Colon (tissue), 2 donors: ENCODE results near the gene FAM167B.

Experiments used
- FAIRE-seq: peaks from 2 replicates; lab custom pipeline; 2012; peaks lifted over from hg19 to GRCh38; lab: Jason Lieb, UNC
- donor health status: control.
- donor health status: control.

Gene FAM167B

GRCh38 chr1:32223683-32224082 lies 23.3 kb upstream of the FAM167B start:
- no peak for FAIRE-seq

GRCh38 chr1:32224285-32224684 lies 22.7 kb upstream of the FAM167B start:
- no peak for FAIRE-seq

- FAIRE-seq = no peak
These were observed 18.3 kb upstream of the FAM167B start for GRCh38 chr1:32228771-32229170.

GRCh38 chr1:32231843-32232432 lies 15.1 kb upstream of the FAM167B start:
- no peak for FAIRE-seq

GRCh38 chr1:32232558-32233304 lies 14.3 kb upstream of the FAM167B start:
- no peak for FAIRE-seq

- no peak for FAIRE-seq
These were observed 12.2 kb upstream of the FAM167B start for GRCh38 chr1:32234792-32235191.

- FAIRE-seq = no peak
These were observed 7.7 kb upstream of the FAM167B start for GRCh38 chr1:32239337-32239736.

DNA sequence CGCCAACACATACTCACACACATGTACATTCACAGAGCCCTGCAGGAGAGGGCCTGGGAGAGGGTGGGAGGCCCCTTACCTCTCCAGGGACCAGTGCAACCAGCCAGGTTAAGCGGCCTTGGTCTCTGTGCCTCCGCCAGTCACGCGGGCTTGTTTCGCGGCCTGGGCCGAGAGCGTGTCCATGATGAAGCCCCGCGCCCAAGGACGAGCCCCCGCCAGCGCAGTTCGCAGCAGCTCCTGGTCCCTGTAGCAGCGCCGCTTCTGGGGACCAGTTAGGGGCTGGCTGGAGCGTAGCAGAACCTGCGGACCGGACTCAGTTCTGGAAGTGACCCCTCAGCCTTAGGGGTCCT lies 7.3 kb upstream of the FAM167B start:
- no peak for FAIRE-seq

- no peak for FAIRE-seq
These were observed 6.7 kb upstream of the FAM167B start for GRCh38 chr1:32240140-32240951.

GRCh38 chr1:32241001-32241763 lies 5.8 kb upstream of the FAM167B start:
- FAIRE-seq = no peak

GRCh38 chr1:32242341-32242851 lies 4.6 kb upstream of the FAM167B start:
- FAIRE-seq = no peak

- FAIRE-seq = no peak
These were observed 430 bp downstream of the FAM167B start for GRCh38 chr1:32247452-32247851.

DNA sequence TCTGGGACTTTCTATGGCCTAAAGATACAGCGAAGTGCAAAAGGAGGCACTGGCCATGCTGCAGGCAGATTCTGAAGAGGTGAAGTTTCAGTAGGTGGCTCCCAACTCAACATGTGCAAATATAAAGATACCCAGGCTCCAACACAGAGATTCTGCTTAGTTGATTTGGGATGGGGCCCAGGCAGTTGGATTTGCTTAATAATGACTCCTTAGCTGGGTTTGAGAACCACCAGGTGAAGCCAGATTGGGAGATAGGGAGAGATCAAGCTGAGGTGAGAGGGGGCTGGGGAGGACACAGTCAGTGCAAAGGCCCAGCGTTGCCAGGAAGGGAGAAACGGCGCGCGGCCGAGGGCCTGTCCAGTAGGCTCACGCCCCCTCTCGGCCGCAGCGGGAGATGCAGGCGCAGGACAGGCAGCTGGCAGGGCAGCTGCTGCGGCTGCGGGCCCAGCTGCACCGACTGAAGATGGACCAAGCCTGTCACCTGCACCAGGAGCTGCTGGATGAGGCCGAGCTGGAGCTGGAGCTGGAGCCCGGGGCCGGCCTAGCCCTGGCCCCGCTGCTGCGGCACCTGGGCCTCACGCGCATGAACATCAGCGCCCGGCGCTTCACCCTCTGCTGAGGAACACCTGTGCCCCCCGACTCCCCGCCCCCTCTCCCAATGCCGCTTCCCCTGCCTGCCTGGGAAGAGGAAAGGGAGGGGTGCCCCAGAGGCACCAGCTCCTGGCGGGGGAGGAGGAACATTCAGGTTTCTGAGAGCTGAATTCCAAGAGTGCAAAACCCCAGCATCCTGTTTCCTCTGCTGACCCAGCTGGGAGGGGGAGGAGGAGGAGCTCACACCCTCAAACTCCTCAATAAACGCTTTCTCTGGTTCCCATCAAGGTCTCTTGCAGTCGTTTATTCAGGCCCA lies 1.2 kb downstream of the FAM167B start:
- FAIRE-seq = no peak

GRCh38 chr1:32249831-32250525 lies 3.0 kb downstream of the FAM167B start:
- FAIRE-seq = no peak

- FAIRE-seq = no peak
These were observed 4.1 kb downstream of the FAM167B start, which contains the start of gene LCK for GRCh38 chr1:32250893-32251716. LCK (plus strand) TSS chr1:32251265; CDS start chr1:32274330, 23,065 bp downstream.

DNA sequence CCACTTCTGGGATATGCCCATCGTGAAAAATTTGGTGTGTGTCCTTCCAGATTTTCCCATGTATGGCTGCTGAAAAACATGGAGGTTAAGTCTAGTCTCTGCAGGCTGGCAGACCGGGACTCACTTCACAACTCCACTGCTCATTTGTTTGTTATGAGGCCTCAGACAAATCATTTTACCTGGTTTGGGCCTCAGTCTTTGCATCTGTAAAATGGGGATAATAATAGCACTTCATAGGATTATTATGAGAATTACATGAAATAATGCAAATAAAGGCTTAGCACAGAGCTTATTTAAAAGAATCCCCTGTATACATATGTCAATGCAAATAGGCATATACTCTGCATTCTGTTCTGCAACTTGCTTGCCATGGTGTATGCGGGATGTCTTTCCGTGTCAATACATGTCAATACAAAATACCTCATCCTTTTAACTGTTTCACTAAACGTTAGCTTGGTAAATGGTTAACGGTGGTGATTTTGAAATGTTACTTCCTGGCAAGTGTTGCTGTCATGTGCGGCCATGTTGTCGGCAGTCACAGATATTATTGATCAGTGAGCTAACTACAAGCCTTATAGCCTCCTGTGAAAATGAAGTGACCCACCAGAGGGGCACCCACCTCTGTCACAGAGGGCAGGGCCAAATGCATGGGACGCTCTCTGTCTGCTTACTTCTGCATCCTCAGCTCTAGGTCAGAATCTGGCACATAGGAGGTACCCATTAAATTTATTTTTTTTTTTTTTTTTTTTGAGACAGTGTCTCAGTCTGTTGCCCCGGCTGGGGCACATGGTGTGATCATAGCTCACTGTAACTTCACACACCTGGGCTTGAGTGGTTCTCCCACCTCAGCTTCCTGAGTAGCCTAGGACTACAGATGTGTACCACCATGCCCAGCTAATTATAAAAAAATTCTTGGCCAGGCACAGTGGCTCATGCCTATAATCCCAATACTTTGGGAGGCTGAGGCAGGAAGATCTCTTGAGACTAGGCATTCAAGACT lies 8.3 kb downstream of the FAM167B start:
- FAIRE-seq = no peak

- FAIRE-seq = no peak
These were observed 9.6 kb downstream of the FAM167B start for GRCh38 chr1:32256473-32257226.

DNA sequence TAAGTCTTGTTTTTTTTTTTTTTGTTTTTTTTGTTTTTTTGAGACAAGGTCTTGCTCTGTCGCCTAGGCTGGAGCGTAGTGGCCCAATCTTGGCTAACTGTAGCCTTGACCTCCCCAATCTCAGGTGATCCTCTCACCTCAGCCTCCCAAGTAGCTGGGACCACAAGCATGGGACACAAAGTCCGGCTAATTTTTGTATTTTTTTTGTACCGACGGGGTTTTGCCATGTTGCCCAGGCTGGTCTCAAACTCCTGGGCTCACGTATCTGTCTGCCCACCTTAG lies 10.1 kb downstream of the FAM167B start:
- no peak for FAIRE-seq
